Kidney (tissue), 14 donors: Measurements from ENCODE around the gene CORO1C. TPM values are rescaled to one million over a fixed set of nuclear protein-coding genes. Genes with fewer than 3 reads are reported as not detected.

Experiments used
- DNase-seq, 5 donors: peaks; one replicate each; pipeline ENCODE4 v3.0.0-alpha.2; 2013 to 2020
- FAIRE-seq: peaks from 2 replicates; lab custom pipeline; 2012; peaks lifted over from hg19 to GRCh38; lab: Jason Lieb, UNC
- H3K27ac ChIP-seq, 2 donors: one replicate each; pipeline ENCODE4 v1.7.0; 2013; ENCODE audit warnings: low read depth in 2 of 2, low read length in 2 of 2, inconsistent platforms in 1 of 2
- H3K27me3 ChIP-seq: one replicate; pipeline ENCODE4 v1.7.1; 2013; ENCODE audit warnings: low read length, inconsistent platforms; ENCODE audit not compliant: control insufficient read depth, insufficient read depth
- H3K36me3 ChIP-seq, 3 donors: one replicate each; pipeline versions ENCODE4 v1.7.0 to v1.7.1; 2013; ENCODE audit warnings: low read length in 3 of 3, control low read depth in 1 of 3, inconsistent platforms in 1 of 3; ENCODE audit not compliant: insufficient read depth in 3 of 3, control insufficient read depth in 2 of 3
- H3K4me1 ChIP-seq, 3 donors: one replicate each; pipeline versions ENCODE4 v1.7.0 to v1.7.1; 2013; ENCODE audit warnings: low read length in 3 of 3, inconsistent platforms in 1 of 3, low read depth in 1 of 3; ENCODE audit not compliant: control insufficient read depth in 2 of 3, insufficient read depth in 2 of 3
- H3K4me3 ChIP-seq, 3 donors: one replicate each; pipeline versions ENCODE4 v1.7.0 to v1.8.1; 2013; ENCODE audit warnings: low read length in 3 of 3, control low read depth in 1 of 3, inconsistent platforms in 1 of 3
- H3K9ac ChIP-seq, 3 donors: one replicate each; pipeline versions ENCODE4 v1.7.0 to v1.7.1; 2013; ENCODE audit warnings: low read length in 3 of 3, control low read depth in 1 of 3, inconsistent platforms in 1 of 3
- H3K9me3 ChIP-seq, 3 donors: one replicate each; pipeline versions ENCODE4 v1.7.0 to v1.7.1; 2013; ENCODE audit warnings: low read length in 3 of 3, control low read depth in 1 of 3, inconsistent platforms in 1 of 3; ENCODE audit not compliant: control insufficient read depth in 2 of 3, insufficient read depth in 1 of 3
- intact Hi-C: fragments of 100-400 bp; cut with DNase I; formaldehyde crosslinking; loops from one replicate; pipeline ENCODE4 v1.11.1; 2022
- polyA plus RNA-seq: library from polyadenylated mRNA; stranded (reverse); fragments of 350-450 nt; fragmentation: Illumina TruSeq; extraction: RNeasy Lipid Tissue Mini Kit (QIAGEN cat#74804); gene quantifications from one replicate; pipeline ENCODE4 v1.2.3, GENCODE V29; 2014; ENCODE audit warnings: low read depth, low replicate concordance; ENCODE audit not compliant: insufficient read depth
- total RNA-seq: library from RNA; stranded (reverse); fragmentation: NEBNext Ultra II Directional; extraction: Animal tissue kit (Norgen Biotek cat#: 25700); gene quantifications from one replicate; pipeline ENCODE4 v1.2.1, GENCODE V29; 2021
- TF ChIP-seq, protein P1 (sequence below): IDR thresholded peaks from 3 replicates; pipeline ENCODE4 v1.5.1; 2012; ENCODE audit warnings: mild to moderate bottlenecking, moderate library complexity, borderline replicate concordance; ENCODE audit not compliant: insufficient read depth; ENCODE audit errors: extremely low read depth
- donor health status: control.
- donor health status: control.
- donor health status: control.
- donor health status: control.
- donor health status: control.
- donor health status: DM: yes; HTN: yes; CAD: no.
- donor health status: Normal renal cell carcinoma (clear cell type).

The CORO1C gene
- total and polyA plus RNA-seq, 2 donors from 2014 or later, result 16.6 to 104 TPM

DNA sequence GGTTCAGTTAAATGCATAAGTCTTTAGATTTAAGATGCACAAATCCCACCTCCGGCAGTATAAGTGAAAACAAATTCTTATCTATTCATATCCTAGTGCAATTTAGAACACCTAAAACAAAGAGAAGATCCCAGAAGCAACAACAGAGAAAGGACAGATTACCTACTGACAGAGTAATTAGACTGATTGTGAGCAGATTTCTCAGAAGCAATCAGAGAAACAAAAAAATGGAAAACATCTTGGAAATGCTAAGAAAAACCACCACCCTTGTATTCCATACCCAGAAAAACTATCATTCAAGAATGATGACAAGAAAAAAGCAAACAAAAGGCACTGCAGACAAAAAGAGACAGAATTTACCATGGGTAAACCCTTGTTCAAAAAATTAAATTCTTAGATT is 50.0 kb downstream of the CORO1C start:
- H3K4me3 ChIP-seq, result no peak overlapping the region
- FAIRE-seq (no peak), DNase-seq (no peak)
- H3K9me3 ChIP-seq, result no peaks in the 10 kb centered on the region
- H3K27ac ChIP-seq, result no peak overlapping the region
- no peaks in the 10 kb centered on the region for H3K36me3 ChIP-seq
- no peaks in the 10 kb centered on the region for H3K27me3 ChIP-seq
- TF ChIP-seq, protein P1, sequence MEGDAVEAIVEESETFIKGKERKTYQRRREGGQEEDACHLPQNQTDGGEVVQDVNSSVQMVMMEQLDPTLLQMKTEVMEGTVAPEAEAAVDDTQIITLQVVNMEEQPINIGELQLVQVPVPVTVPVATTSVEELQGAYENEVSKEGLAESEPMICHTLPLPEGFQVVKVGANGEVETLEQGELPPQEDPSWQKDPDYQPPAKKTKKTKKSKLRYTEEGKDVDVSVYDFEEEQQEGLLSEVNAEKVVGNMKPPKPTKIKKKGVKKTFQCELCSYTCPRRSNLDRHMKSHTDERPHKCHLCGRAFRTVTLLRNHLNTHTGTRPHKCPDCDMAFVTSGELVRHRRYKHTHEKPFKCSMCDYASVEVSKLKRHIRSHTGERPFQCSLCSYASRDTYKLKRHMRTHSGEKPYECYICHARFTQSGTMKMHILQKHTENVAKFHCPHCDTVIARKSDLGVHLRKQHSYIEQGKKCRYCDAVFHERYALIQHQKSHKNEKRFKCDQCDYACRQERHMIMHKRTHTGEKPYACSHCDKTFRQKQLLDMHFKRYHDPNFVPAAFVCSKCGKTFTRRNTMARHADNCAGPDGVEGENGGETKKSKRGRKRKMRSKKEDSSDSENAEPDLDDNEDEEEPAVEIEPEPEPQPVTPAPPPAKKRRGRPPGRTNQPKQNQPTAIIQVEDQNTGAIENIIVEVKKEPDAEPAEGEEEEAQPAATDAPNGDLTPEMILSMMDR, result no peak
- intact Hi-C loops, result no loop called here
- peaks cover 0 to 9% (median 3%) of the 10 kb centered on the region in 3 donors for H3K4me1 ChIP-seq
- H3K9ac ChIP-seq, result no peak overlapping the region

GRCh38 chr12:108679106-108679681 is 52.1 kb downstream of the CORO1C start:
- no peaks in the 10 kb centered on the region for H3K9me3 ChIP-seq
- H3K27me3 ChIP-seq, result no peaks in the 10 kb centered on the region
- DNase-seq, result no peak
- no peaks in the 10 kb centered on the region for H3K36me3 ChIP-seq
- no peak for FAIRE-seq
- no peaks in the 10 kb centered on the region for H3K4me1 ChIP-seq
- intact Hi-C loops, result no loop called here
- H3K27ac ChIP-seq, result no peak overlapping the region
- H3K4me3 ChIP-seq, result no peak overlapping the region
- no peak overlapping the region for H3K9ac ChIP-seq
- TF ChIP-seq, protein P1, result no peak

DNA sequence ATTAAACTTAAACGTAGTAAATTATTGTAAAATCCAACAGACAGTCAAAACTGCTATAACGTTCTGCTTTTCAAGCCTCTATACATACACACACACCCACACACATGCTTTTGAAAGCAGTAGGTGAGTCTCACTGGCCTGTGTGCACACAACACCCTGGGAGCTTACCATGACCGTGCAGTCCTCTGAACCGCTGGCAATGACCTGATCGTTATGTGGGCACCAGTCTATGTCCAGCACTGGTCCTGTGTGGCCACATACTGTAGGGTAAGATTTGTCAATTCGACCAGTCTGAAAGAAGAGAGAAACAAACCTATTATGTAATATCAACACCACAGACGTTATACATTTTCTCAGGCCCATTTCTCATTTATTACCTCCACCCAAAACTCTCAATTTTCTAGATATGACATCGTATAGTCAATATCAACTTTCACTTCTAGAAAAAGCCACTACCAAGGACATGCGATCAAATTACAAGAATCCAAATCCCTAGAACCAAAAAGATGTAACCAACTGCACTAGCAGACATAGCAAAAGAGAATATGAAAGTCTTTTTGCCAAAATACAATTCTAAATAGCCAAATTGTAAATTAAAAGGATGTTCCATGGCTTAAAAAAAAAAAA is 53.1 kb downstream of the CORO1C start:
- no peaks in the 10 kb centered on the region for H3K36me3 ChIP-seq
- H3K9me3 ChIP-seq, result no peaks in the 10 kb centered on the region
- intact Hi-C loops, result no loop called here
- FAIRE-seq, result no peak
- DNase-seq, result no peak
- H3K27ac ChIP-seq, result no peak overlapping the region
- H3K4me3 ChIP-seq, result no peak overlapping the region
- no peak overlapping the region for H3K9ac ChIP-seq
- H3K4me1 ChIP-seq, result no peaks in the 10 kb centered on the region
- TF ChIP-seq, protein P1, result no peak
- no peaks in the 10 kb centered on the region for H3K27me3 ChIP-seq
